Measurements from ENCODE around the gene ZNF772. TPM values are rescaled to one million over a fixed set of nuclear protein-coding genes. Genes with fewer than 3 reads are reported as not detected.

Gene ZNF772
- total RNA-seq, 1 donor from 2014 or later = 17.9 TPM

- no peak for TF ChIP-seq CTCF (IDR thresholded peaks at IDR 0.05)
- intact Hi-C loops (cut with micrococcal nuclease) = no loop called here
- Mint-ChIP-seq H3K27me3 (no peaks in the 10 kb centered on the region), H3K4me1 (no peaks in the 10 kb centered on the region), H3K9me3 (peaks cover 41% of the 10 kb centered on the region), H3K27ac (no peak overlapping the region), H3K36me3 (ENCODE audit: low read depth) (peaks cover 47% of the 10 kb centered on the region), H3K4me3 (no peak overlapping the region)
- DNase-seq = no peak
- ATAC-seq (ENCODE audit: low read depth) = no peak
- POLR2A ChIA-PET = no interaction called here
- CTCF ChIA-PET = no interaction called here
Measured at GRCh38 chr19:57466489-57466888, 10.9 kb downstream of the ZNF772 start.

GRCh38 chr19:57465680-57466381 is 11.5 kb downstream of the ZNF772 start:
- H3K4me3 Mint-ChIP-seq = no peak overlapping the region
- ATAC-seq (ENCODE audit: low read depth) (no peak), DNase-seq (no peak)
- no peak for TF ChIP-seq CTCF (IDR thresholded peaks at IDR 0.05)
- H3K27me3 Mint-ChIP-seq = no peaks in the 10 kb centered on the region
- H3K27ac Mint-ChIP-seq = no peak overlapping the region
- intact Hi-C loops (cut with micrococcal nuclease) = no loop called here
- ChIA-PET CTCF (interaction anchor here (0.6 to 1.0 kb wide), 2 partner anchors 198 to 1120 kb away, joined by 3 read pairs; no protein-coding TSS in a partner anchor), POLR2A (no interaction called here)
- no peaks in the 10 kb centered on the region for H3K4me1 Mint-ChIP-seq
- peaks cover 40% of the 10 kb centered on the region for H3K36me3 Mint-ChIP-seq (ENCODE audit: low read depth)
- peaks cover 39% of the 10 kb centered on the region for H3K9me3 Mint-ChIP-seq

- H3K4me1 Mint-ChIP-seq = no peaks in the 10 kb centered on the region
- peaks cover 41% of the 10 kb centered on the region for H3K36me3 Mint-ChIP-seq (ENCODE audit: low read depth)
- ChIA-PET CTCF (no interaction called here), POLR2A (no interaction called here)
- no peak for TF ChIP-seq CTCF (IDR thresholded peaks at IDR 0.05)
- intact Hi-C loops (cut with micrococcal nuclease) = no loop called here
- no peak for DNase-seq
- H3K4me3 Mint-ChIP-seq = no peak overlapping the region
- no peak for ATAC-seq (ENCODE audit: low read depth)
- no peak overlapping the region for H3K27ac Mint-ChIP-seq
- peaks cover 14% of the 10 kb centered on the region for H3K9me3 Mint-ChIP-seq
- no peaks in the 10 kb centered on the region for H3K27me3 Mint-ChIP-seq
Measured at GRCh38 chr19:57452307-57452706, 25.1 kb downstream of the ZNF772 start.

GRCh38 chr19:57443121-57443696 is 34.2 kb downstream of the ZNF772 start:
- intact Hi-C loops (cut with micrococcal nuclease) = no loop called here
- peaks cover 19% of the 10 kb centered on the region for H3K4me1 Mint-ChIP-seq
- no peak for TF ChIP-seq CTCF (IDR thresholded peaks at IDR 0.05)
- peaks cover 73% of the 10 kb centered on the region for H3K36me3 Mint-ChIP-seq (ENCODE audit: low read depth)
- no peaks in the 10 kb centered on the region for H3K27me3 Mint-ChIP-seq
- H3K9me3 Mint-ChIP-seq = peaks cover 24% of the 10 kb centered on the region
- H3K27ac Mint-ChIP-seq = no peak overlapping the region
- CTCF ChIA-PET = no interaction called here
- H3K4me3 Mint-ChIP-seq = no peak overlapping the region
- DNase-seq (no peak), ATAC-seq (ENCODE audit: low read depth) (no peak)
- POLR2A ChIA-PET = no interaction called here

- intact Hi-C loops (cut with micrococcal nuclease) = no loop called here
Measured at GRCh38 chr19:57441979-57442752, 35.2 kb downstream of the ZNF772 start.

More at GRCh38 chr19:57441979-57442752, 35.2 kb downstream of the ZNF772 start:
- TF ChIP-seq CTCF (IDR thresholded peaks at IDR 0.05) = no peak
- H3K4me3 Mint-ChIP-seq = no peak overlapping the region
- ChIA-PET CTCF (no interaction called here), POLR2A (no interaction called here)
- peaks cover 22% of the 10 kb centered on the region for H3K9me3 Mint-ChIP-seq
- ATAC-seq (ENCODE audit: low read depth) = no peak
- no peak for DNase-seq
- no peaks in the 10 kb centered on the region for H3K27me3 Mint-ChIP-seq
- H3K4me1 Mint-ChIP-seq = peaks cover 19% of the 10 kb centered on the region
- H3K27ac Mint-ChIP-seq = no peak overlapping the region
- H3K36me3 Mint-ChIP-seq (ENCODE audit: low read depth) = peaks cover 77% of the 10 kb centered on the region

Measured in activated B cell treated with CpG ODN at 0.5 μM for 24 hours (primary cell).